Astrocyte of the spinal cord (primary cell): ENCODE measurements around the gene TFG.

Experiments used
- DNase-seq: peaks from one replicate; pipeline ENCODE4 v3.0.0; 2011; ENCODE audit warnings: low read depth, low spot score
- H3K4me3 ChIP-seq: 2 replicates; pipeline ENCODE4 v1.5.1; 2011; ENCODE audit warnings: low read depth, mild to moderate bottlenecking, low read length, moderate library complexity
- CTCF ChIP-seq: IDR thresholded peaks from 2 replicates; pipeline ENCODE4 v1.5.1; 2012; ENCODE audit warnings: low read depth, mild to moderate bottlenecking, low read length, inconsistent platforms
- in situ Hi-C: cut with HindIII; loops from 2 replicates; pipeline ENCODE4 v1.10.0; 2017; ENCODE audit warnings: low sequenced_read_pairs

The TFG gene

GRCh38 chr3:100748220-100748619, 38.9 kb downstream of the TFG start:
- in situ Hi-C loops: no loop called here
- TF ChIP-seq CTCF: no peak
- H3K4me3 ChIP-seq: no peak overlapping the region
- DNase-seq: no peak

GRCh38 chr3:100748967-100749366, 39.7 kb downstream of the TFG start:
- DNase-seq: no peak
- no peak for TF ChIP-seq CTCF
- H3K4me3 ChIP-seq: no peak overlapping the region
- in situ Hi-C loops: no loop called here

- TF ChIP-seq CTCF: no peak
- H3K4me3 ChIP-seq: no peak overlapping the region
- in situ Hi-C loops: no loop called here
- peak; percentile 44 for DNase-seq
Observed at GRCh38 chr3:100753846-100754245, 44.6 kb downstream of the TFG start.

- in situ Hi-C loops: no loop called here
Observed at GRCh38 chr3:100754563-100755334, 45.5 kb downstream of the TFG start.

GRCh38 chr3:100756441-100756840, 47.1 kb downstream of the TFG start:
- DNase-seq: peak; percentile 76
- in situ Hi-C loops: no loop called here
- H3K4me3 ChIP-seq: no peak overlapping the region
- no peak for TF ChIP-seq CTCF

More at GRCh38 chr3:100754563-100755334, 45.5 kb downstream of the TFG start:
- DNase-seq: no peak
- H3K4me3 ChIP-seq: no peak overlapping the region
- TF ChIP-seq CTCF: no peak

GRCh38 chr3:100759159-100759558, 49.9 kb downstream of the TFG start:
- no peak for TF ChIP-seq CTCF
- in situ Hi-C loops: no loop called here
- H3K4me3 ChIP-seq: no peak overlapping the region
- no peak for DNase-seq
